ENCODE data around the gene ETFA. TPM values are rescaled to one million over a fixed set of nuclear protein-coding genes. Genes with fewer than 3 reads are reported as not detected.

ETFA gene
- total RNA-seq, 2 experiments from 2014 or later, result 84.8 to 146 TPM

DNA sequence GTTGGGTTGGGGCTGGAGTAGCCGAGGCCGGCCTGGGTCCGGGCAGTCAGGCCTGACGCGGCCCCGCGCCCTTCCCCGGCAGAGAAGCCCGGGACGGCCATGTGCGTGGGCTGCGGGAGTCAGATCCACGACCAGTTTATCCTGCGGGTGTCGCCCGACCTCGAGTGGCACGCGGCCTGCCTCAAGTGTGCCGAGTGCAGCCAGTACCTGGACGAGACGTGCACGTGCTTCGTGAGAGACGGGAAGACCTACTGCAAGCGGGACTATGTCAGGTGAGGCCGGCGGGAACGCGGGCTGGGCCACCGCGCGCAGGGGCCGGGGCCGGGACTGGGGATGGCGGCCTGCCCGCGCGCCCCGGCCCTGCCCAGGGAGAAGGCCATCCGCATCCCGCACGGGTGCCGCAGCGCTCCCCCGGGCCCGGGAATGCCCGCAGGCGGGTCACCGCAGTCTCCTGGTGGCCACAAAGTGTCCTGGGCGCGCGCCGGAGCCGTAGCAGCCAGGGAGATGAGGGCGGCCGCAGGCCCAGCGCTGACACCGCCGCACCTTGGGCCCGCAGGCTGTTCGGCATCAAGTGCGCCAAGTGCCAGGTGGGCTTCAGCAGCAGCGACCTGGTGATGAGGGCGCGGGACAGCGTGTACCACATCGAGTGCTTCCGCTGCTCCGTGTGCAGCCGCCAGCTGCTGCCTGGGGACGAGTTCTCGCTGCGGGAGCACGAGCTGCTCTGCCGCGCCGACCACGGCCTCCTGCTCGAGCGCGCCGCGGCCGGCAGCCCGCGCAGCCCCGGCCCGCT, 26.6 kb upstream of the ETFA start:
- peak overlapping the region; percentile 89; the same call in 1 of the 2 replicates for H2AFZ ChIP-seq (ENCODE audit: low read length)
- POLR2A ChIA-PET, result no interaction called here
- peak overlapping the region; percentile 95 for H3K4me2 ChIP-seq (ENCODE audit: low read length)
- peak overlapping the region; percentile 77 for H3K4me3 ChIP-seq (ENCODE audit: low read depth, low read length, poor library complexity, severe bottlenecking)
- BruUV-seq (replicated peaks), result no TSS peak
- intact Hi-C loops (cut with micrococcal nuclease; ENCODE audit: unreplicated experiment), result no loop called here
- peaks cover 10% of the 10 kb centered on the region; the same call in 1 of the 2 replicates for H3K79me2 ChIP-seq (ENCODE audit: insufficient read depth, low read depth, low read length)
- no peaks in the 10 kb centered on the region for H3K9me2 ChIP-seq (ENCODE audit: insufficient read depth, low read length)
- CTCF ChIA-PET (ENCODE audit: unreplicated experiment), result no interaction called here
- no peak for TF ChIP-seq EZH2phosphoT487 (IDR thresholded peaks at IDR 0.05; ENCODE audit: borderline replicate concordance, low read depth, low read length)
- TF ChIP-seq, protein P1, sequence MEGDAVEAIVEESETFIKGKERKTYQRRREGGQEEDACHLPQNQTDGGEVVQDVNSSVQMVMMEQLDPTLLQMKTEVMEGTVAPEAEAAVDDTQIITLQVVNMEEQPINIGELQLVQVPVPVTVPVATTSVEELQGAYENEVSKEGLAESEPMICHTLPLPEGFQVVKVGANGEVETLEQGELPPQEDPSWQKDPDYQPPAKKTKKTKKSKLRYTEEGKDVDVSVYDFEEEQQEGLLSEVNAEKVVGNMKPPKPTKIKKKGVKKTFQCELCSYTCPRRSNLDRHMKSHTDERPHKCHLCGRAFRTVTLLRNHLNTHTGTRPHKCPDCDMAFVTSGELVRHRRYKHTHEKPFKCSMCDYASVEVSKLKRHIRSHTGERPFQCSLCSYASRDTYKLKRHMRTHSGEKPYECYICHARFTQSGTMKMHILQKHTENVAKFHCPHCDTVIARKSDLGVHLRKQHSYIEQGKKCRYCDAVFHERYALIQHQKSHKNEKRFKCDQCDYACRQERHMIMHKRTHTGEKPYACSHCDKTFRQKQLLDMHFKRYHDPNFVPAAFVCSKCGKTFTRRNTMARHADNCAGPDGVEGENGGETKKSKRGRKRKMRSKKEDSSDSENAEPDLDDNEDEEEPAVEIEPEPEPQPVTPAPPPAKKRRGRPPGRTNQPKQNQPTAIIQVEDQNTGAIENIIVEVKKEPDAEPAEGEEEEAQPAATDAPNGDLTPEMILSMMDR (conservative IDR thresholded peaks at IDR 0.05; ENCODE audit: low read length), result no peak
- H3K9me3 ChIP-seq (ENCODE audit: low read length), result no peaks in the 10 kb centered on the region
- DNase-seq (ENCODE audit: low spot score), result peak; percentile 29
- peaks cover 5% of the 10 kb centered on the region; the same call in 1 of the 2 replicates for H4K20me1 ChIP-seq (ENCODE audit: insufficient read depth, low read length)
- H3K27ac ChIP-seq (ENCODE audit: low read depth, low read length, poor library complexity, severe bottlenecking), result no peak overlapping the region
- peaks cover 39% of the 10 kb centered on the region for H3K4me1 ChIP-seq (ENCODE audit: insufficient read depth, low read length, poor library complexity, severe bottlenecking)
- peaks cover 17% of the 10 kb centered on the region for H3K36me3 ChIP-seq (ENCODE audit: insufficient read depth, low read length)

GRCh38 chr15:76337059-76337695, 25.9 kb upstream of the ETFA start:
- Histone ChIP-seq H2AFZ (ENCODE audit: low read length) (peak overlapping the region; percentile 89), H3K4me3 (ENCODE audit: low read depth, low read length, poor library complexity, severe bottlenecking) (peak overlapping the region; percentile 77), H3K79me2 (ENCODE audit: insufficient read depth, low read depth, low read length) (peaks cover 10% of the 10 kb centered on the region; the same call in 1 of the 2 replicates), H3K9me3 (ENCODE audit: low read length) (no peaks in the 10 kb centered on the region), H3K4me1 (ENCODE audit: insufficient read depth, low read length, poor library complexity, severe bottlenecking) (peaks cover 39% of the 10 kb centered on the region), H3K36me3 (ENCODE audit: insufficient read depth, low read length) (peaks cover 16% of the 10 kb centered on the region), H4K20me1 (ENCODE audit: insufficient read depth, low read length) (peaks cover 5% of the 10 kb centered on the region; the same call in 1 of the 2 replicates), H3K9me2 (ENCODE audit: insufficient read depth, low read length) (no peaks in the 10 kb centered on the region), H3K4me2 (ENCODE audit: low read length) (peak overlapping the region; percentile 95), H3K27ac (ENCODE audit: low read depth, low read length, poor library complexity, severe bottlenecking) (peak overlapping the region; percentile 20)
- TF ChIP-seq EZH2phosphoT487 (IDR thresholded peaks at IDR 0.05; ENCODE audit: borderline replicate concordance, low read depth, low read length), result no peak
- TF ChIP-seq, protein P1 (conservative IDR thresholded peaks at IDR 0.05; ENCODE audit: low read length), result no peak
- ChIA-PET POLR2A (interaction anchor here (0.7 to 1.7 kb wide), 9 partner anchors 8 to 1212 kb away, joined by 3 to 11 read pairs (median 5); no protein-coding TSS in a partner anchor), CTCF (ENCODE audit: unreplicated experiment) (interaction anchor here (0.6 to 0.9 kb wide), 2 partner anchors 18 to 192 kb away, joined by 3 to 7 read pairs; no protein-coding TSS in a partner anchor)
- intact Hi-C loops (cut with micrococcal nuclease; ENCODE audit: unreplicated experiment), result no loop called here
- peak; percentile 24 for DNase-seq (ENCODE audit: low spot score)
- TSS peak; percentile 92 for BruUV-seq (replicated peaks)

All from OCI-LY7 (cell line).